ENCODE results near the gene CD109.
"Not testable (repeated sequence)": the region's sequence is repeated elsewhere in the genome, so short reads cannot be mapped to it uniquely, and the experiment has no call there.

Gene CD109

DNA sequence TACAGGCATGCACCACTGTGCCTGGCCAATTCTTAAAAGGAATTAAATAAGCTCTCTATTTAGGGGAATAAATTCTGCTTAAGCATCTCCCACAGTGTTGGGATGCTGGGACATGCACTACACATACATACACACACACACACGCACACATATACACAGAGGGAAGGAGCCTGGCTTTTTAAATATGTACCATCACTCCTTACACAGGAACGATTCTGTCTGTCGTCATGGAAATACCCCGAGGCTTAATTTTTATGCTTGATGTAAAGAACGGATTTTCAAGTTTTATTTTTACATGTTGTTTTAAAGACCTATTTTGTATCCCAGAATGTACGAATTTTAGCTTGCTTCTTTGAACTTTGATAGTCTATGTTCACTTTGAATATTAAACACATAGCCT lies 95.3 kb downstream of the CD109 start:
- DNase-seq (ENCODE audit: low spot score): no peak

DNA sequence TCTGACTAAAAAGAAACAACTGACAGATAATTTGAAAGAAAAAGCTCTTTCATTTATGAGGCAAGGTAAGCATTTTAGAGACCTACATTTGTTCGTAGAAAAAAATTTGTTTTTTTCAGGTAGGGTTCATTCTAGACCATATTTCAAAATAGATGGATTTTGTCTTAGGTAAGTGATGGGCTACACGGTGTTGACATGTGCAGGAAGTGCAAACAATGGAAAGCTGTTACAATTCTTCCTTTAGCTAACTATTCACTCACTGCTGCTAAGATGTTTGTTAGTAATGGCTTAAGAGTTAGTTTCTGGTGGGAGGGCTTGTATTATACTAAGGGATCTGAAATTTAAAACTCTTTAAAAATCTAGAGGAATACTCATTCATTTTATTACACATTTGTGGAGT lies 96.7 kb downstream of the CD109 start:
- no peak for DNase-seq (ENCODE audit: low spot score)

DNA sequence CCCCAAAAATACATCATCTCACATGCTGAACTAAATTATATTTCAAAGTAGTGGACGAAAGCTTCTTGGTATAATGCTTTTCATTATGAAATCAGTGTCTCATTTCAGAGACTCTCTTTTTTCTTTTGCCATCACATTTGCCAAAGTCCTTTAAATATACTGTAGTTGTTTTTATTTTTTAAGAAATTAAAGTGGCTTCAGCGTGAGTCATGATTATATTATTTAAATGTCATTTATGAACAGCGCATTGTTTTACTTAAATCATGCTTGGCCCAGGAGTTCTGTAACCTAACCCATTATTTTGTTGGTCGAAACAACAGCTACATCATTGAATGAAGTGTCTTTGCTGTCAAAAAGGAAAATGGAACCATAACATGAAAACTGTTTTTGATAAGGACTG lies 100.9 kb downstream of the CD109 start:
- DNase-seq (ENCODE audit: low spot score): no peak

DNA sequence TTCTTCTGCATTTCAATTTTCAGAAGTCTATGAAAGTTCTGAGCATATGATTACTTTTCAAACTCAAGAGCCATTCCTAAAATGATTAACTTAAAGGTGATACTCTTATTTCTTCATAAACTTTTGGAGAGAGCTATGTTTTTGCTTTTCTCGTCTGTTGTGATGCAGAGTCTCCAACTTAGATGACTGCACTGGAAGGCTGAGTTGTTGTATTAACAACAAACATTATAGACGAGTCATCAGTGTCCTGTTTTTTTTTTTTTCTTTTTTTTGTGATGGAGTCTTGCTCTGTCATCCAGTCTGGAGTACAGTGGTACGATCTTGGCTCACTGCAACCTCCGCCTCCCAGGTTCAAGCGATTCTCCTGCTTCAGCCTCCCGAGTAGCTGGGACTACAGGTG lies 101.9 kb downstream of the CD109 start:
- DNase-seq (ENCODE audit: low spot score): no peak

DNA sequence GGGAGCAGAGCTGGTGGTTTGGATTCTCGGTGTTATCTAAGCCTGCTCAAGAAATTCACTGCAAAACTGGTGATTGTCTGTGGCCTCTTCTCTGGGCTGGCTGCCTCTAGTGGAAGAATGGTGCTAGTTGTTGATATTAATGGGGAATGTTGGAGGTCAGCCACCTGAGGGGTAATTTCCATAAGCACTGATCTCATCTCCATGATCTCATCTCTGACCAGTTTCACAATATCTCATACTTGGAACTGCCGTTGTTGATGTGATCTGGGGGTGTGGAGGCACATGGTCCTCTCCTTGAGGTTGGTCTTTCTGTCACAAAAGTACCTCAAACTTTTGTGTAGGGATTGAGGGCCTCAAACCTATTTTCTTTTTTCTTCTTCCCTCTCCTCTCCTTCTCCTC lies 102.6 kb downstream of the CD109 start:
- peak; percentile 56 for DNase-seq (ENCODE audit: low spot score)

DNA sequence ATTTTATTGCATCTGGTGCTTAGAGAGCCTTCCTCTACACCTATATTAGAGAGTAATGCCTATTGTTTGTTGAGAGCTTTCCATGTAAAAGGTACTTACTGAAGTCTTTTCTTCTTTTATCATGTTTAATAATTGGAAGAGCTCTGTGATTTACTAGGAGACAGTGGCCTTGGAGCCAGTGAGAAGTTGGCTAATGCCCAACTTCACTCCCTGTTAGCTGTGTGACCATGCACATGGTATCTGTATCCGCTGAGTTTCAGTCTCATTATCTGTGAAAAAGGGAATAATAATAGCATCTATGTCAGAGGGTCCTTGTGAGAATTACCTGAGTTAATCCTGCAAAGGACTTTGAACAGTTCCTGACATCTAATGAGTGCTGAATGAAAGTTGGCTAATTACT lies 105.0 kb downstream of the CD109 start:
- no peak for DNase-seq (ENCODE audit: low spot score)

DNA sequence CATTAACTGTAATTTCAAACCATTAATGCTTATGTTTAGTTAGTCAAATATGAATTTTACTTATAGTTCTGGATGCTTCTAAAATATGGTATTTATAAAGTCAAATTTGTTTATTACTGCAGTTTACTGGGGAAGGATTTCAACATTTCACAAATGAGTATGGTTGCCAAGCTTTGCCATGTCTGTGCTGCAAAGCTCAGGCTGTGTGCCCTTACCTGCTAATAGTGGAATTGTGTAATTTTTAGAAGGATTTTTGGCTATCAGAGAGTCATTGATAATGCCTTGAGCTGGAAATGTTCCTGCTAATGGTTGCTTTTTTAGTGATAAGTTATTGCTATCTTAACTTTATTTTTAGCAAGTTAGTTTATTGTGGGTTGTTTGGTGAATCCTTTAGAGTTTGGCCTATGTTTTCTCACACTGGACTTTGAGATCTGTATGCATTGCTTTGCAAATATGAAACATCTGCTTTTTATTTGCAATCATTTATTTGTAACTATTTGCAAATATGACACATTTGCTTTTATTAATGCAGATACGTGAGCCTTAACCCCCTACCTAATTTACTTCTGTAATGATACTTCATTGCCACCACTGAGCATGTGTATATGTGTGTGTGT lies 105.8 kb downstream of the CD109 start:
- DNase-seq (ENCODE audit: low spot score): no peak

DNA sequence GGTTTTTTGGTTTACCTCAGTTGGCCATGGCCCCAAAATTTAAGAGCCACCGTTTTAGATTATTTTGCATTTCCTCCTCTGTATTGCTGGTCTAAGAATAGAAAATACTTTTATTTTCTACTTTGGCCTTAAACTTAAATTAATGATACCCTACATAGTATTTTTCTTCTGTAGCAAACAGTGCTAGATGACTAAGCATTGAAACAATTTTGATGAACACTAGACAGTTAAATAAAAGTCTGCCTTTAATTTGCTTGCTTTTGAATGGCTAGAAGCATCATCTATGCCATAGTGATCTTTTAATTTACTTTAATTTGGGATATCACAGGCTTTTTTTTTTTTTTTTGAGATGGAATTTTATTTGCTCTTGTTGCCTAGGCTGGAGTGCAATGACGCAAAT lies 106.4 kb downstream of the CD109 start:
- no peak for DNase-seq (ENCODE audit: low spot score)

DNA sequence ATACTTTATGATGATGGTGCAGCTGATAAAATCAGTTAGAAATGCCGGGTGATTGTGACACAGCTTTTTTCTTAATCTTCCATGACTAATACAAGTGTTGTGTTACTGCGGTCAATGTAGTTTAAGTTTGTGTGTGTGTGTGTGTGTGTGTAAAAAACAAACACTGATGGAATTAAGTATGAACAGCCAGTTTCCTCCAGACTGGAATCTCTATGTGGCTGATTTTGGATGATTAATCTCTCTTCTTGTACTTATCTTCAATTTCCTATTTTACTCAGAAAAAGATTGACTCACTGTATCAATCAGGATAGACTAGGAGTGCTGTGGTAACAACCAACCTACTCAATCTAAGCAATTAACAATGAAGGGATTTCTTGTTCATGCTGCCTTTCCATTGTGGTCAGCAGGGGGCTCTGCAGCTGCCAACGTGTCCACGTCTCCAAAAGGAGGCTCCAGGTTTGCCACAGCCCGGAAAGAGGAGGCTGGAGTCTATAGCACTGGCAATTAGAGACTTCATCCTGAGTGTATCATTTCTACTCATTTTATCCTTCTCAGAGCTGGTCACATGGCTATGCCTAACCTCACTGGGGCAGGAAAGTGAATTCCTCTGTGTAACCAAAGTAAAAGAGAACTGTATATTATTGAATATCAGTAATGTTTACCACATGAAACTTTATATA lies 107.7 kb downstream of the CD109 start:
- peak; percentile 45 for DNase-seq (ENCODE audit: low spot score)

DNA sequence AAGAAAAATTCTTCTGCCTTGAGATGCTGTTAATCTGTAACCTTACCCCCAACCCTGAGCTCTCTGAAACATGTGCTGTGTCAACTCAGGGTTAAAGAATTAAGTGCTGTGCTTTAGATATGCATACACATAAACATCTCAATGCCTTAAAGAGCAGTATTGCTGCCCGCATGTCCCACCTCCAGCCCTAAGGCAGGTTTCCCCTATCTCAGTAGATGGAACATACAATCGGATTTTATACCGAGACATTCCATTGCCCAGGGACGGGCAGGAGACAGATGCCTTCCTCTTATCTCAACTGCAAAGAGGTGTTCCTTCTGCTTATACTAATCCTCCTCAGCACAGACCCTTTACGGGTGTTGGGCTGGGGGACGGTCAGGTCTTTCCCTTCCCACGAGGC lies 109.2 kb downstream of the CD109 start:
- DNase-seq (ENCODE audit: low spot score): not testable (repeated sequence)

DNA sequence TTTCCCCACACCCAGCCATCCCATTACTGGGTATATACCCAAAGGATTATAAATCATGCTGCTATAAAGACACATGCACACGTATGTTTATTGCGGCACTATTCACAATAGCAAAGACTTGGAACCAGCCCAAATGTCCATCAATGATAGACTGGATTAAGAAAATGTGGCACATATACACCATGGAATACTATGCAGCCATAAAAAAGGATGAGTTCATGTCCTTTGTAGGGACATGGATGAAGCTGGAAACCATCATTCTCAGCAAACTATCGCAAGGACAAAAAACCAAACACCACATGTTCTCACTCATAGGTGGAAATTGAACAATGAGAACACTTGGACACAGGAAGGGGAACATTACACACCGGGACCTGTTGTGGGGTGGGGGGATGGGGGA lies 110.0 kb downstream of the CD109 start:
- not testable (repeated sequence) for DNase-seq (ENCODE audit: low spot score)

DNA sequence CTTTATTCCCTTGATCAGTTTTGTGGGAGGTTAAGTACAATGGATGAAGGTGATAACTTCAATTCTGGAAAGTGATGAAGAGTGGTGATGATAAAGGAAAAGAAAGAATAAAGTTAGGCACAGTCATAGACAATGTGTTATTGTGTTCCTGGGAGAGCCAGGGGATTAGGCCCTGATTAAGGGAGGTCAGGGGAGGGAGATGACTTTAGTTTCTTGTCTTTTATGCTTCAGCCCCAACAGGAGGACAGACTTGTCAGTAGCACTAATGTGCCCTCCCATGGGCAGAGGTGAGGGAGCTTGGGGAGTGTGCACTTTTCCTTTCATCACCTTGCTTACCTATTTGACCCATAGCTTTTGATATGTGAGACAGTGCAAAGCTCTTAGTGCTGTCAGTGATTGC lies 115.7 kb downstream of the CD109 start:
- no peak for DNase-seq (ENCODE audit: low spot score)

DNA sequence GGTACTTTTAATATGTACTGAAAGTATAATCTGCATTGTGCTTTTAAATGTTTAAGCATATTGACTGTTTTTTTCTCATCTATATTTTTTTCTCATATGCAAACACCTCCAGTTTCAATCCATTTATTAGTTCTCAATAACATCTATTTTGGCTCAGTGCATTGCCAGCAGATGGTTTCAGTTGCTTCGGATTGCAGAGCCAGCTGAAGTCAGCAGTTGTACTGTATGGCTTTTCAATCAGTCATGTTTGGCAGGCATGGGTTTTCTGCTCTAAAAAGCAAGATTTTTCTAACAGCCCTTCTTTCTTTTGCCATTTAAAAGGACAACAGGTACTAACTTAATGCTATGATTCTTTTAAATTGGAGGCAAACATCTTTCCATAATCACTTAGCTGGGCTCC lies 121.2 kb downstream of the CD109 start:
- DNase-seq (ENCODE audit: low spot score): no peak

DNA sequence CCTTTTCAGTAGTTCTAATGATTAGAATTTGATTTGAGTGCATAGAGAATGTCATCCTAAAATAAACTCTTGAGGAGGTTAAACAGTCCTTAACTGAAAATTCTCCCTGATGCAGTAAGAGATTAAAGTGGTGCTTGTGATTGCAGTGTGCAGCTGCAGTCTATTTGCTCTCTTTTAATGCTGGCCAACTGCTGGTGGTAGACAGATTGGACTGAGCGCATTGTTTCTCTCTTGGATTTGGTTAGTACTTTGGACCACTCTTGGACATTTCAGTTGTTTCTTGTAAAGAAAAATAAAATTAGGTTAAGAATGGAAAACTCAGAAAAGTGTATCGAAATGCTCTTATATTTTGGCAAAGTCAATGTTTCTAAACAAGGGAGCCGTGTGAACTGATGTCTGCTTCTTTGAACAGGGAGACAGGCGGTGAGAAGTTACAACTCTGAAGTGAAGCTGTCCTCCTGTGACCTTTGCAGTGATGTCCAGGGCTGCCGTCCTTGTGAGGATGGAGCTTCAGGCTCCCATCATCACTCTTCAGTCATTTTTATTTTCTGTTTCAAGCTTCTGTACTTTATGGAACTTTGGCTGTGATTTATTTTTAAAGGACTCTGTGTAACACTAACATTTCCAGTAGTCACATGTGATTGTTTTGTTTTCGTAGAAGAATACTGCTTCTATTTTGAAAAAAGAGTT lies 127.2 kb downstream of the CD109 start:
- DNase-seq (ENCODE audit: low spot score): no peak

DNA sequence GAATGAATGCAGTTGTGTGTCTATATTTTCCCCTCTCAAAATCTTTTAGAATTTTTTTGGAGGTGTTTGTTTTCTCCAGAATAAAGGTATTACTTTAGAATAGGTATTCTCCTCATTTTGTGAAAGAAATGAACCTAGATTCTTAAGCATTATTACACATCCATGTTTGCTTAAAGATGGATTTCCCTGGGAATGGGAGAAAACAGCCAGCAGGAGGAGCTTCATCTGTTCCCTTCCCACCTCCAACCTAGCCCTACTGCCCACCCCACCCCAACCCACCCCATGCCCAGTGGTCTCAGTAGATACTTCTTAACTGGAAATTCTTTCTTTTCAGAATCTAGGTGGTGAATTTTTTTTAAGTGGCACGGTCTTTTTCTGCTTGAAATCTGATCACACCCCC lies 127.8 kb downstream of the CD109 start:
- DNase-seq (ENCODE audit: low spot score): no peak

DNA sequence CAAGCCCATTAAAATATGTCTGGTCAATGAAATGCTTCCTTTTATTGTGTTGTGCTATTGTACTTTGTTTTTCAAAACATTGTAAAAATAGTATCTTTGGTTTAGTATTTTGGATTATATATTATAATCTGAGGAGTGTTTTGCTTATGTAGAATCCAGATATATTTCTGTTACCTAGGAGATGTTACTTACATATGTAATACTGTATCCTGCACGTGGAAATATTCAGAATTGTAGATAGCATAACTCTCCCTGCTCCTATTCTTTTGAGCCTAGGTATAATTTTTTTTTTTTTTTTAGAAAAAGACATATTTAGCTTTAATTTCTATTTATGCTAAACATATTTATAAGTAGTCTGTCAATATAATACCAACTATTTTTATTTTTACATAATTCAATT lies 130.6 kb downstream of the CD109 start:
- DNase-seq (ENCODE audit: low spot score): no peak

DNA sequence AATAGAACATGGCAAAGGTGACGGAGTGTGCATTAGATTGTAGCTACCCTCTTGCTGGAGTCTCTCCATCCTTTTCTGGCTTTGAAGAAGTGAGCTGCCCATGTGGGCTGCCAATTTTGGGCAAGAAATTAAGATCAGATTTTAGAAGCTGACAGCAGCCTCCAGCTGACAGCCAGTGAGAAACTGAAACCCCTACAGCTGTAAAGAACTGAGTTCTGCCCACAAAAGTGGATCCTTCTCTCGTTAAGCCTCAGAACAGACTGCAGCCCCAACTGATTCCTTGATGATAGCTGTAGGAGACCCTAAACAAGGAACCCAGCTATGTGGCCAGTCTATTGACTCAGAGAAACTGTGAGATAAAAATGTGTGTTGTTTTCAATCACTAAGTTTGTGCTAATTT lies 134.1 kb downstream of the CD109 start:
- no peak for DNase-seq (ENCODE audit: low spot score)

DNA sequence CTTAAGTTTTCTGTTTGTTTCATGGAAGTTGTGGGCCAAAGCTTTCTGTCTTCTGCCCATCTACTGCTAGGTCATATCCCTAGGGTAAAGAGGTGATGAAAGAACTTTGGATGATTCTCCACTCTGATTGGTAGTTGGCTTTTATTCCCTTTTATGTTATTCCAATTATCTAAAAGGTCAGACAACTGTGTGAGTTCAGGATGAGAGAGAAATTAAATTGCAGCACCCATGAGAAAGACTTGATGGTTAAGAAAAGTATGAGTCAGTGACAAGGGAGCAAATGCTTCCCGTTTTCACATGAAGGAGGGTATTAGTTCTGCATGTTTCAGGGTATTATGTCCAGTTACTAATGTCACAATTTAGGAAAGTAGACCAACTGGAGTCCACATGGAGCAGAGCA lies 136.3 kb downstream of the CD109 start:
- no peak for DNase-seq (ENCODE audit: low spot score)

DNA sequence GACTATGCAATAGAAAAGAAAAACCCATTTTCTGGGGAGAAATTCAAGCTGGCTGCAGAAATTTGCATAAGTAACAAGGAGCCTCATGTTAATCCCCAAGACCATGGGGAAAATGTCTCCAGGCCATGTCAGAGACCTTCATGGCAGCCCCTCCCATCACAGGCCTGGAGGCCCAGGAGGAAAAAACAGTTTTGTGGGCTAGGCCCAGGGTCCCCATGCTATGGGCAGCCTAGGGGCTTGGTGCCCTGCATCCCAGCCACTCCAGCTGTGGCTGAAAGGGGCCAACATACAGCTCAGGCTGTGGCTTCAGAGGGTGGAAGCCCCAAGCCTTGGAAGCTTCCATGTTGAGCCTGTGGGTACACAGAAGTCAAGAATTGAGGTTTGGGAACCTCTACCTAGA lies 148.7 kb downstream of the CD109 start:
- not testable (repeated sequence) for DNase-seq (ENCODE audit: low spot score)

DNA sequence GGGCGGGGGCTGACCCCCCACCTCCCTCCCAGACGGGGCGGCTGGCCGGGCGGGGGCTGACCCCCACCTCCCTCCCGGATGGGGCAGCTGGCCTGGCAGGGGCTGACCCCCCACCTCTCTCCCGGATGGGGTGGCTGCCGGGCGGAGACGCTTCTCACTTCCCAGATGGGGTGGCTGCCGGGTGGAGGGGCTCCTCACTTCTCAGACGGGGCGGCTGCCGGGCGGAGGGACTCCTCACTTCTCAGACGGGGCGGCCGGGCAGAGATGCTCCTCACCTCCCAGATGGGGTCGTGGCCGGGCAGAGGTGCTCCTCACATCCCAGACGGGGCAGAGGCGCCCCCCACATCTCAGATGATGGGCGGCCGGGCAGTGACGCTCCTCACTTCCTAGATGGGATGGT lies 155.0 kb downstream of the CD109 start:
- DNase-seq (ENCODE audit: low spot score): not testable (repeated sequence)

DNA sequence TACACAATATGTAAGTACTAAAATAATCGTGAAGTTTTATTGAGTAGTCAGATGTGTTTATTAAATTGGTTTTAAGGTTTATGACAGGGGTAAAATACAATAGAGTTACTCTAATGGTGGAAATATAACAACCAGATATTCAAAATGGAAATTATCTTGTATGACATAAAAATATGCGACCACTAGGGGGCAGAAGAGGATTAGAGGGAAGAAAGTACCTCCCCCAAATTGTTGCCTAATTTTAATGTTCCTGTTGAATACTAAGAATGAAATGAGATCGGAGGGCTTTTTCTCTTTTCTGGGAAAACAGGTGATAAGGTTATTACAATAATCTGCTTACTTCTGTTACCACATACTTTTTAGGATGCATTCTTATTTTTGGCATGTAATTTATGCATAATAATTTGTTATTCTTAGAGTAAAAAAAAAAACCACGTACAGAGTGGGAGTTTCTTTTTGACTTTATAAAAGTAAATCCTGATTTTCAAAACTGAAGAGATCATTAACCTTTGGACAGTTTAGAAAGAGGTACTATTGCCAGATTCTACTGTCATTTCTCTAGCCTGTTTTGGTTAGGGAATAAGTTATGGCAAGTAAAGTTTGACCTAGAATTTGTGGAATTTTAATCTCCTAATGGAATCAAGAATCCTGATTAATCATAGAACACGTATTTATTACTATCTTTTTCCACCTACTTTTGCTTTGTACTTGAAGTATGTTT lies 159.2 kb downstream of the CD109 start:
- peak; percentile 80 for DNase-seq (ENCODE audit: low spot score)

DNA sequence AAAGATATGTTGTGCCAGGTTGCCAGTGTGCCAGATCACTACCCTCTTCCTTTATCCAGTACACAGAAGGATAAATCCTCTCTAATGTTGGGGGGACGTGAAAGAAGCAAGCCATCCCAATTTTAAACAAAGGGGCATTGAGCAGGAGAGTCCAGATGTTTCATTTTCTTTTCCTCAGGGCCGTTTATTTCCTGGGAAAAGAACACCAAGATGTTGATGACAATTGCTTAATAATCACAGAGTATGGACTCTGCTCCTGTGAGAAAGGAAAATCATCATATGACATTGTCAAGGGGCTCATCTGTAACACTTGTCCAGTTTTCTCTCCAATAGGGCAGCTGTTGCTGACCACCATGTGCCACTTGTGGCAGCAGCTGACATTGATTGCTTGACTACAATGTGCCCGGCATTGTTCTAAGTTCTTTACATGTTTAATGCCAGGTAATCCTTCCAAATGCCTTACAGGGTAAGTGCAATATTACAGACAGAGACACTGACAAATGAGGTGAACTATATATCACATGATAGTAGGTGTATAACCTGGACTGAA lies 161.4 kb downstream of the CD109 start:
- no peak for DNase-seq (ENCODE audit: low spot score)

DNA sequence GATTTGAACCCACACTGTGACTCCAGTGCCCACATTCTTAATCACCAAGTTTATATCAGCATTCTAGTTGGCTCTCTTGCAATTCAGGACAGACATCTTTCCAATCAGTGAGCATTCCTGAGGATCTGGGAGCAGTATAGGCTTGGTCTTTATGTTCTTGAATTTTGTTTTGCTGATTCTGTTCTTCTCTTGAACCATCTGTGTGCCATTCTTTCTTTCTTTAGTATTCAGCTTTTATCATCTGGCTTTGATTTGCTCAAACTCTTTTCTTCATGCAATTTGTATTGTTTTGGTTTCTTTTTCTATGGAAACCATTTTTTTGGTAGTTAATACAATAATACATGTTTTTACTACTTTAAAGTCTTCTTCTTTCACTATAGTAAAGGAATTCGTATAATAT lies 162.4 kb downstream of the CD109 start:
- DNase-seq (ENCODE audit: low spot score): no peak
